ENCODE measurements around the gene TMEM229B. TPM values are rescaled to one million over a fixed set of nuclear protein-coding genes. Genes with fewer than 3 reads are reported as not detected.

Gene TMEM229B
- total and polyA plus RNA-seq, 4 donors, result 13.9 to 56.0 (median 40.7) TPM

DNA sequence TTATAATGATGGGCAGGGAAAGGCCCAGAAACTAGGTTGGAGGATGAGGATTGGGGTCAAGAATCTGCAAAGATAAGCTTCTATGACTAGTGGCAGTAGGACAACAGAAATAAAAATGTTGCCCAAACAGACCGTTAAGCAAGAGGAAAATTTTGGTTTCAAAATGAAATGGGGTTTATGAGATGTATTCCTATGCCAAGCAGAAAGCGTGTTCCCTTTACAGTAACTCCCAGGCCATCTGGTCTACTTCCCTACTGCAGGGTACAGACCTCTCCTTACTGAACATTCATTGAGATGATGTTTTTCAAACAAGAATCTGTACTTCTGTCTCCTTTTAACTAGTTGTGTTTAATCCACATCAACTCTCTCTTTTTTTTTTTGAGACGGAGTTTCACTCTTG lies 20.4 kb upstream of the TMEM229B start:
- Histone ChIP-seq H3K27me3 (ENCODE audit: control insufficient read depth, insufficient read depth, low read length) (no peaks in the 10 kb centered on the region), H3K4me3 (ENCODE audit: low read depth, low read length) (no peak overlapping the region), H3K36me3 (ENCODE audit: control insufficient read depth, insufficient read depth, low read length) (no peaks in the 10 kb centered on the region), H3K27ac (ENCODE audit: low read depth, low read length) (no peak overlapping the region), H3K4me1 (ENCODE audit: control insufficient read depth, insufficient read depth, low read length) (peaks cover 12% of the 10 kb centered on the region), H3K9me3 (ENCODE audit: control insufficient read depth, insufficient read depth, low read length) (no peaks in the 10 kb centered on the region)
- WGBS (ENCODE audit: insufficient coverage), result no CpG with 5 or more reads among the region's 3 CpGs
- DNase-seq (ENCODE audit: low read depth in 4 of 6, low spot score in 6 of 6), result no peak

DNA sequence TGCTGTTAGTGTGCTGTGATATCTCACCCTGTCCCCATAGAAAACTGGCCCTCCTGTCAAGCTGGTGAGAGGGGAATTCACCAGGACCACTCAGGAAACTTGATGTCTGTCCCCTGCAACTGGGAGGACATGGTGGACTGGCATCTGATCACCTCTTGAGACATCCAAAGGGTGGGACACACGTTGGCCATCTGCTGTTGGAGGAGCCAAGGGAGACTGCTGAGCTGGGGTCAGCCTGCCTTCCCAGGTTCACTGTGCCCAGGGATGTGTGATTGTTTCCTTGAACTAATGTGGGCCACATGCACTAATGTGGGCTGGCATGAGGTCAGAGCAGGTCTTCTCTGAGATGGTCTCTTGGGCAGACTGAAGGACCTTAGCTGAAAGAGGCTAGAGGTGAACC lies 16.7 kb upstream of the TMEM229B start:
- no peaks in the 10 kb centered on the region for H3K36me3 ChIP-seq (ENCODE audit: control insufficient read depth, insufficient read depth, low read length)
- H3K27me3 ChIP-seq (ENCODE audit: control insufficient read depth, insufficient read depth, low read length), result no peaks in the 10 kb centered on the region
- 69% methylated on average over 1 of the region's 1 CpG for WGBS (ENCODE audit: insufficient coverage)
- no peak overlapping the region for H3K27ac ChIP-seq (ENCODE audit: low read depth, low read length)
- H3K4me1 ChIP-seq (ENCODE audit: control insufficient read depth, insufficient read depth, low read length), result no peaks in the 10 kb centered on the region
- no peak for DNase-seq (ENCODE audit: low read depth in 4 of 6, low spot score in 6 of 6)
- H3K4me3 ChIP-seq (ENCODE audit: low read depth, low read length), result no peak overlapping the region
- H3K9me3 ChIP-seq (ENCODE audit: control insufficient read depth, insufficient read depth, low read length), result no peaks in the 10 kb centered on the region

DNA sequence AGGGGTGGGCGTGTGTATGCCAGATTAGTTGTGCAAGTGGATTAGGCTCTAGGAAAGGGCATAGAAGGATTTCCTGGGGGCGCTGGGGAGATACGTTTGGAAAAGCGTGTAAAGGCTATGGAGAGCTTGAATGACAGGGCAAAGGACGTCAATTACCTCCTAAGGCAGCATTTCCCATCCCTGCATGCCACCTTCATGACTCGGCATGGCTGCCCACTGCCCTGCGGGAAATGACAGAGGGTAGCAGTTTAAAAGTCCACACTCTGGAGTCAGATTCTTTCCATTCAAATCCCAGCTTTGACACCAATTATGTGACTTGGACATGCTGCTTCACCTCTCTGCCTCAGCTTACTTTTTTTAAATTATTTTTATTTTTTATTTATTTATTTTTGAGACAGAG lies 14.8 kb upstream of the TMEM229B start:
- Histone ChIP-seq H3K4me3 (ENCODE audit: low read depth, low read length) (no peak overlapping the region), H3K36me3 (ENCODE audit: control insufficient read depth, insufficient read depth, low read length) (no peaks in the 10 kb centered on the region), H3K4me1 (ENCODE audit: control insufficient read depth, insufficient read depth, low read length) (no peaks in the 10 kb centered on the region), H3K27ac (ENCODE audit: low read depth, low read length) (no peak overlapping the region), H3K27me3 (ENCODE audit: control insufficient read depth, insufficient read depth, low read length) (no peaks in the 10 kb centered on the region), H3K9me3 (ENCODE audit: control insufficient read depth, insufficient read depth, low read length) (no peaks in the 10 kb centered on the region)
- WGBS (ENCODE audit: insufficient coverage), result 76% methylated on average over 5 of the region's 7 CpGs
- no peak for DNase-seq (ENCODE audit: low read depth in 4 of 6, low spot score in 6 of 6)

DNA sequence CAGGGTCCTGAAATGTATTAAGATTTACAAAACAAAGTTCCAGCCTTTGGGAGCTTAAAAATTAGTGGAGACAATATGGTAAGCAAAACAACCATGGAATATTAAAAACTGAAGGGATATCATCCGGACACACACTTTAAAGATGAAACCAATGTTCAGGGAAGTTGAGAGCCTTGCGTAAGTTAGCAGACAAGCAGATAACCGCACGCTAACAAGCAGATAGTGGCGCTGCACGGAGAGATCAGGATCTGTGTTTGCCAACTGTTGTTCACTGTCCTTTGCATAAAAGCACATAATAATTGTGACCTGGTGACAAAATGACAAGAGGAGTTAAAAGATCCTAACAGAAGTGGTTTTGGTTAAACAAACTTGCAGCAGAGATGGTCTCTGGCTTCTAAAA lies 14.3 kb upstream of the TMEM229B start:
- no peaks in the 10 kb centered on the region for H3K27me3 ChIP-seq (ENCODE audit: control insufficient read depth, insufficient read depth, low read length)
- no peak for DNase-seq (ENCODE audit: low read depth in 4 of 6, low spot score in 6 of 6)
- H3K9me3 ChIP-seq (ENCODE audit: control insufficient read depth, insufficient read depth, low read length), result no peaks in the 10 kb centered on the region
- H3K36me3 ChIP-seq (ENCODE audit: control insufficient read depth, insufficient read depth, low read length), result no peaks in the 10 kb centered on the region
- no peak overlapping the region for H3K27ac ChIP-seq (ENCODE audit: low read depth, low read length)
- H3K4me1 ChIP-seq (ENCODE audit: control insufficient read depth, insufficient read depth, low read length), result no peaks in the 10 kb centered on the region
- no peak overlapping the region for H3K4me3 ChIP-seq (ENCODE audit: low read depth, low read length)
- 90% methylated on average over 2 of the region's 6 CpGs for WGBS (ENCODE audit: insufficient coverage)

DNA sequence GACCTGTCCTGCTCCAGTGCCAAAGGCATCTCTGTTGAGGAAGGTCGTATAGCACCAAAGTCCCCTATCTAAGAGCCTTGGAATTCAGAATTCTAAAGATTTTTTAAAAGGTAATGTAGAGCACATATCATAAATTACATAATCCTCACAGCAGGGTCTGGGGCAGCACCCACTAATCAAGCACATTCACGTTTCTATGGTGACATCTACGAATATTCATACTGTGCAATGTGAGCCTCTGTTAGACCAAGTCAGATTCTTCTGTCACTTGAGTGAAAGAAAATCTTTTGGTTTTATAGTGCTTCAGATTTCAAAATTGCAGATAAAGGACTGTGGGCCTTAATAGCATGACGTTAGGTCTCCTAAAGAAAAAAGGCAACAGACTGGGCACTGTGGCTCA lies 13.1 kb upstream of the TMEM229B start:
- Histone ChIP-seq H3K4me1 (ENCODE audit: control insufficient read depth, insufficient read depth, low read length) (no peaks in the 10 kb centered on the region), H3K27ac (ENCODE audit: low read depth, low read length) (no peak overlapping the region), H3K36me3 (ENCODE audit: control insufficient read depth, insufficient read depth, low read length) (no peaks in the 10 kb centered on the region), H3K27me3 (ENCODE audit: control insufficient read depth, insufficient read depth, low read length) (no peaks in the 10 kb centered on the region), H3K4me3 (ENCODE audit: low read depth, low read length) (no peak overlapping the region), H3K9me3 (ENCODE audit: control insufficient read depth, insufficient read depth, low read length) (no peaks in the 10 kb centered on the region)
- WGBS (ENCODE audit: insufficient coverage), result no CpG with 5 or more reads among the region's 4 CpGs
- DNase-seq (ENCODE audit: low read depth in 4 of 6, low spot score in 6 of 6), result no peak

DNA sequence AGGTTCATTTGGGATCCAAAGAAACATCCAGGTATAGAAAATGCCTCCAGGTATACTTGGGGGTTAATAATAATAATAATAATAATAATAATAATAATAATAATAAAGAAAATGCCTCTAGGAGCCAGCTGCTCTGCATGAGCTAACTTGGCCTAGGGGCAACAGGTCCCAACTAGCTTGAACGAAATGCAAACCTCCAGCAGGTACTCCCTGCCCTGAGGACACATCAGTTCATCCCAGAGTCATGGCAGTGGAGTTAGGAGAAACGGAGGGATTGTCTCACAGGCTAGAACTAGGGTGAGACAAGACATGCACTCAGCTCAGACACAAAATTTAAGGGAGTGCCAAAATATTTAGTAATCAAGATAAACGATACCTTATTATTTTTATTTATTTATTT lies 12.5 kb upstream of the TMEM229B start:
- Histone ChIP-seq H3K4me1 (ENCODE audit: control insufficient read depth, insufficient read depth, low read length) (no peaks in the 10 kb centered on the region), H3K27me3 (ENCODE audit: control insufficient read depth, insufficient read depth, low read length) (no peaks in the 10 kb centered on the region), H3K9me3 (ENCODE audit: control insufficient read depth, insufficient read depth, low read length) (no peaks in the 10 kb centered on the region), H3K27ac (ENCODE audit: low read depth, low read length) (no peak overlapping the region), H3K36me3 (ENCODE audit: control insufficient read depth, insufficient read depth, low read length) (no peaks in the 10 kb centered on the region), H3K4me3 (ENCODE audit: low read depth, low read length) (no peak overlapping the region)
- WGBS (ENCODE audit: insufficient coverage), result 95% methylated on average over 2 of the region's 3 CpGs
- DNase-seq (ENCODE audit: low read depth in 4 of 6, low spot score in 6 of 6), result no peak

DNA sequence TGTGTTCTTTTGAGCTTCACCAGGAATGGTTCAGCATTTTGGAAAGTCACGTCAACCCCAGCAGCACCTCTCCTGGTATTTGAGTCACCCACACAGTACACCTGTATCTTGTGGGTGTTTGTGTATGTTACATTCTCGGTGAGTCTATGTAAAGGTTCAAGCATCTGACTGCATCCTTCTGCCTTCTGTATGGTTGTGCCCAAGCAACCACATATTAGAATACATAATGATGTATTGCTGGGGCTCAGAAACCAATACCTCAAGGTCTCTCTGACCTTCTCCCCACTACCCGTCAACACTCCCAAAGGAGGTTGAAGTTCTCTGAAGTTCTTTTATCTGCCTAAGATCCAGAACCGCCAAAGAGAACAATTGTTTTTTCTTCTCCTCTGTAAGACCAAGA lies 9.2 kb upstream of the TMEM229B start:
- no peak overlapping the region for H3K4me3 ChIP-seq (ENCODE audit: low read depth, low read length)
- H3K4me1 ChIP-seq (ENCODE audit: control insufficient read depth, insufficient read depth, low read length), result no peaks in the 10 kb centered on the region
- no peaks in the 10 kb centered on the region for H3K36me3 ChIP-seq (ENCODE audit: control insufficient read depth, insufficient read depth, low read length)
- H3K9me3 ChIP-seq (ENCODE audit: control insufficient read depth, insufficient read depth, low read length), result peaks cover 3% of the 10 kb centered on the region
- WGBS (ENCODE audit: insufficient coverage), result 100% methylated on average over 2 of the region's 4 CpGs
- no peak overlapping the region for H3K27ac ChIP-seq (ENCODE audit: low read depth, low read length)
- no peaks in the 10 kb centered on the region for H3K27me3 ChIP-seq (ENCODE audit: control insufficient read depth, insufficient read depth, low read length)
- DNase-seq (ENCODE audit: low read depth in 4 of 6, low spot score in 6 of 6), result no peak

DNA sequence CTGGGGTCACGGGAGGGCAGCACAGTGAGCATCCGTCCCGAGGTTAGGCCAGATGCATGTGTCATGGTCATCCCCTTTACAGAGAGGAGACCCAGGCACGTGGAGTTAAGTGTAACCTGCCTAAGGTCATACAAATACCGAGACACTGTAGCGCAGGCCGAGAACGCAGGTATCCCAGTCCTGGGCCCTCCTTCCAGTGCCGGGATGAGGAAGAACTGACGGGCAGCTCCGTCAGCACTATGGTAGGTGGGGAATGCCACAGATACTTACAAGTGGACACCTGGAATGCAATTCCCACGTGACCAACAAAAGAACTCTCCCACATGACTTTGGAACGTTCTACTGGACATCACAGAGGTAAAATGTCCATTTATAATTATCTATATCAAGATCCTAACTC lies 8.7 kb upstream of the TMEM229B start:
- Histone ChIP-seq H3K4me3 (ENCODE audit: low read depth, low read length) (no peak overlapping the region), H3K27me3 (ENCODE audit: control insufficient read depth, insufficient read depth, low read length) (no peaks in the 10 kb centered on the region), H3K27ac (ENCODE audit: low read depth, low read length) (no peak overlapping the region), H3K4me1 (ENCODE audit: control insufficient read depth, insufficient read depth, low read length) (peaks cover 3% of the 10 kb centered on the region), H3K36me3 (ENCODE audit: control insufficient read depth, insufficient read depth, low read length) (no peaks in the 10 kb centered on the region), H3K9me3 (ENCODE audit: control insufficient read depth, insufficient read depth, low read length) (peaks cover 3% of the 10 kb centered on the region)
- WGBS (ENCODE audit: insufficient coverage), result 90% methylated on average over 8 of the region's 13 CpGs
- no peak for DNase-seq (ENCODE audit: low read depth in 4 of 6, low spot score in 6 of 6)

DNA sequence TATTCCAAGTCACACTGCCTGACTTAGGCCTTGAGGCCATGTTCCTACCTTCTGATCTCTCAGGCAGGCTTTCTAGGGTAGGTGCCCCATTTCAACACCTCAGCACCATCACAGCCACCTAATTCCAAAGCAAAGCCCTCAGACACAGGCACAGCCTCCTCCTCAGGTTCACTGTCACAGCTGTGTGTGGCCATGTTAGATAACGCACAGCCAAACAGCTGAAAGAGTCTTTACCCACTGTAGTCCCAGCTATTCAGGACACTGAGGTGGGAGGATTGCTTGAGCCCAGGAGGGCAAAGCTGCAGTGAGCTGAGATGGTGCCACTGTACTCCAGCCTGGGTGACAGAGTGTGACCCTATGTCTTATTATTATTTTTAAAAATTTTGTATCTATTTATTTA lies 7.3 kb upstream of the TMEM229B start:
- peaks cover 11% of the 10 kb centered on the region for H3K4me1 ChIP-seq (ENCODE audit: control insufficient read depth, insufficient read depth, low read length)
- no peaks in the 10 kb centered on the region for H3K27me3 ChIP-seq (ENCODE audit: control insufficient read depth, insufficient read depth, low read length)
- peaks cover 3% of the 10 kb centered on the region for H3K9me3 ChIP-seq (ENCODE audit: control insufficient read depth, insufficient read depth, low read length)
- no CpG with 5 or more reads among the region's 1 CpG for WGBS (ENCODE audit: insufficient coverage)
- no peak overlapping the region for H3K27ac ChIP-seq (ENCODE audit: low read depth, low read length)
- no peak overlapping the region for H3K4me3 ChIP-seq (ENCODE audit: low read depth, low read length)
- no peaks in the 10 kb centered on the region for H3K36me3 ChIP-seq (ENCODE audit: control insufficient read depth, insufficient read depth, low read length)
- no peak for DNase-seq (ENCODE audit: low read depth in 4 of 6, low spot score in 6 of 6)

DNA sequence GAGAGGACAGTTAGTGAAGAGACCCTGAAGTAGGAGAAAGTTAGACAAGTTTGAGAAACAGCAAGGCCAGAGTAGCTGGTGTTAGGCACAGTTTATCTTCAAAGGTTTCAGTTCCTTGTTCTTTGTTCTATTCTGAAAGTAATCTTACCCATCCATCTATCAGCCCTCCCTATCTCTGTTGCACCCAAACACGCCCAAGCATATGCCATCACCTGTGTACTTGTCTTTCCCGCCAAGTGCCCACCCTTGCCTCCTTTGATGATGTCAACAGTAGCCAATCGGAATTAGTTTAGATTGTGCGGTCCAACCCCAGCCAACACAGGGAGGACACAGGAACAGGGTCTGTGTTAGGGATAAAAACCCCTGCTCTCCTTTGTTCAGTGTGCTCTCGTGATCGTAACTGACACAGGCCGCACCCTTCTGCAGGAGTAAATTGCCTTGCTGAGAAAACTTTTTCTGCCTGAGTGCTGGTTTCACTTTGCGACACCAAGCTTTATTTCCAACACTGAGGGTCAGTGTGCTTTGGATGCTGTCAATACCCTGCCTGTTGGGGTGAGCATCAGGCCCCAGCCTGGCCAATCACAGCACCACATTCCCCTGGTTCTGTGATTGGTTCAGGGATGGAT lies 4.7 kb upstream of the TMEM229B start:
- H3K4me1 ChIP-seq (ENCODE audit: control insufficient read depth, insufficient read depth, low read length), result peaks cover 11% of the 10 kb centered on the region
- H3K9me3 ChIP-seq (ENCODE audit: control insufficient read depth, insufficient read depth, low read length), result peaks cover 3% of the 10 kb centered on the region
- H3K36me3 ChIP-seq (ENCODE audit: control insufficient read depth, insufficient read depth, low read length), result no peaks in the 10 kb centered on the region
- DNase-seq (ENCODE audit: low read depth in 4 of 6, low spot score in 6 of 6), result no peak
- 100% methylated on average over 7 of the region's 8 CpGs for WGBS (ENCODE audit: insufficient coverage)
- no peak overlapping the region for H3K27ac ChIP-seq (ENCODE audit: low read depth, low read length)
- H3K4me3 ChIP-seq (ENCODE audit: low read depth, low read length), result no peak overlapping the region
- H3K27me3 ChIP-seq (ENCODE audit: control insufficient read depth, insufficient read depth, low read length), result no peaks in the 10 kb centered on the region

Data from spinal cord (tissue), 10 donors.